Measurements from ENCODE around the gene MYCBP2.
A peak's percentile ranks its signal among the peaks of the same experiment; 100 is the strongest.

Gene MYCBP2

GRCh38 chr13:77190349-77190958 lies 136.4 kb downstream of the MYCBP2 start:
- no peak overlapping the region for H3K4me3 ChIP-seq (ENCODE audit: low read depth, low read length)
- in situ Hi-C loops (cut with HindIII; ENCODE audit: low sequenced_read_pairs): no loop called here
- no peak for TF ChIP-seq CTCF (IDR thresholded peaks at IDR 0.05; ENCODE audit: low read depth, low read length, missing control alignments)
- no peak for DNase-seq (ENCODE audit: low read depth)

- H3K4me3 ChIP-seq (ENCODE audit: low read depth, low read length): no peak overlapping the region
- TF ChIP-seq CTCF (IDR thresholded peaks at IDR 0.05; ENCODE audit: low read depth, low read length, missing control alignments): no peak
- DNase-seq (ENCODE audit: low read depth): no peak
- in situ Hi-C loops (cut with HindIII; ENCODE audit: low sequenced_read_pairs): no loop called here
These were observed 141.2 kb downstream of the MYCBP2 start for GRCh38 chr13:77185721-77186120.

- DNase-seq (ENCODE audit: low read depth): no peak
- no peak for TF ChIP-seq CTCF (IDR thresholded peaks at IDR 0.05; ENCODE audit: low read depth, low read length, missing control alignments)
- in situ Hi-C loops (cut with HindIII; ENCODE audit: low sequenced_read_pairs): no loop called here
- H3K4me3 ChIP-seq (ENCODE audit: low read depth, low read length): no peak overlapping the region
These were observed 142.4 kb downstream of the MYCBP2 start for GRCh38 chr13:77184455-77184854.

- no peak overlapping the region for H3K4me3 ChIP-seq (ENCODE audit: low read depth, low read length)
- in situ Hi-C loops (cut with HindIII; ENCODE audit: low sequenced_read_pairs): no loop called here
- no peak for DNase-seq (ENCODE audit: low read depth)
- no peak for TF ChIP-seq CTCF (IDR thresholded peaks at IDR 0.05; ENCODE audit: low read depth, low read length, missing control alignments)
These were observed 146.9 kb downstream of the MYCBP2 start for GRCh38 chr13:77180011-77180410.

- no peak for DNase-seq (ENCODE audit: low read depth)
- in situ Hi-C loops (cut with HindIII; ENCODE audit: low sequenced_read_pairs): no loop called here
- no peak overlapping the region for H3K4me3 ChIP-seq (ENCODE audit: low read depth, low read length)
- no peak for TF ChIP-seq CTCF (IDR thresholded peaks at IDR 0.05; ENCODE audit: low read depth, low read length, missing control alignments)
These were observed 149.2 kb downstream of the MYCBP2 start for GRCh38 chr13:77177646-77178045.

- H3K4me3 ChIP-seq (ENCODE audit: low read depth, low read length): no peak overlapping the region
- in situ Hi-C loops (cut with HindIII; ENCODE audit: low sequenced_read_pairs): no loop called here
- TF ChIP-seq CTCF (IDR thresholded peaks at IDR 0.05; ENCODE audit: low read depth, low read length, missing control alignments): no peak
- peak; percentile 15 for DNase-seq (ENCODE audit: low read depth)
These were observed 150.5 kb downstream of the MYCBP2 start for GRCh38 chr13:77176350-77176749.
